Measurements from ENCODE around the gene CFHR1.
"Not testable (repeated sequence)": the region's sequence is repeated elsewhere in the genome, so short reads cannot be mapped to it uniquely, and the experiment has no call there.

GRCh38 chr1:196817442-196817841, 2.1 kb upstream of the CFHR1 start:
- not testable (repeated sequence) for TF ChIP-seq EZH2phosphoT487 (IDR thresholded peaks at IDR 0.05; ENCODE audit: low read length); CTCF (IDR thresholded peaks at IDR 0.05; ENCODE audit: low read length); EZH2 (optimal IDR thresholded peaks at IDR 0.05; ENCODE audit: low read depth, low read length)

Data from MM.1S (cell line).